ENCODE measurements around the gene COPRS. TPM values are rescaled to one million over a fixed set of nuclear protein-coding genes. Genes with fewer than 3 reads are reported as not detected.

COPRS gene
- total RNA-seq, 1 donor from 2014 or later: 42.1 TPM

GRCh38 chr17:31845291-31845690 lies 13.8 kb downstream of the COPRS start:
- no peaks in the 10 kb centered on the region for H3K9me3 Mint-ChIP-seq (ENCODE audit: low read depth)

GRCh38 chr17:31843070-31843745 lies 15.8 kb downstream of the COPRS start:
- Mint-ChIP-seq H3K4me1 (ENCODE audit: low read depth) (no peaks in the 10 kb centered on the region), H3K4me3 (ENCODE audit: unreplicated experiment) (no peak overlapping the region), H3K36me3 (ENCODE audit: low read depth) (no peaks in the 10 kb centered on the region), H3K27me3 (ENCODE audit: low read depth) (no peaks in the 10 kb centered on the region), H3K27ac (ENCODE audit: unreplicated experiment) (no peak overlapping the region), H3K9me3 (ENCODE audit: low read depth) (no peaks in the 10 kb centered on the region)
- no peak for TF ChIP-seq CTCF (IDR thresholded peaks at IDR 0.05)
- no peak for DNase-seq (ENCODE audit: low spot score)

More at GRCh38 chr17:31845291-31845690, 13.8 kb downstream of the COPRS start:
- H3K4me1 Mint-ChIP-seq (ENCODE audit: low read depth): no peaks in the 10 kb centered on the region
- no peak for DNase-seq (ENCODE audit: low spot score)
- H3K36me3 Mint-ChIP-seq (ENCODE audit: low read depth): no peaks in the 10 kb centered on the region
- no peaks in the 10 kb centered on the region for H3K27me3 Mint-ChIP-seq (ENCODE audit: low read depth)
- peak overlapping the region; percentile 32 for H3K27ac Mint-ChIP-seq (ENCODE audit: unreplicated experiment)
- TF ChIP-seq CTCF (IDR thresholded peaks at IDR 0.05): no peak
- no peak overlapping the region for H3K4me3 Mint-ChIP-seq (ENCODE audit: unreplicated experiment)

- peak; percentile 99 for TF ChIP-seq CTCF (IDR thresholded peaks at IDR 0.05)
- no peak for DNase-seq (ENCODE audit: low spot score)
- Mint-ChIP-seq H3K9me3 (ENCODE audit: low read depth) (no peaks in the 10 kb centered on the region), H3K27me3 (ENCODE audit: low read depth) (no peaks in the 10 kb centered on the region), H3K4me1 (ENCODE audit: low read depth) (no peaks in the 10 kb centered on the region), H3K4me3 (ENCODE audit: unreplicated experiment) (no peak overlapping the region), H3K27ac (ENCODE audit: unreplicated experiment) (no peak overlapping the region), H3K36me3 (ENCODE audit: low read depth) (no peaks in the 10 kb centered on the region)
These were observed 16.6 kb downstream of the COPRS start for GRCh38 chr17:31842195-31843069.

GRCh38 chr17:31841850-31842194 lies 17.2 kb downstream of the COPRS start:
- Mint-ChIP-seq H3K27ac (ENCODE audit: unreplicated experiment) (no peak overlapping the region), H3K4me1 (ENCODE audit: low read depth) (no peaks in the 10 kb centered on the region), H3K36me3 (ENCODE audit: low read depth) (no peaks in the 10 kb centered on the region), H3K27me3 (ENCODE audit: low read depth) (no peaks in the 10 kb centered on the region), H3K9me3 (ENCODE audit: low read depth) (no peaks in the 10 kb centered on the region), H3K4me3 (ENCODE audit: unreplicated experiment) (no peak overlapping the region)
- DNase-seq (ENCODE audit: low spot score): no peak
- TF ChIP-seq CTCF (IDR thresholded peaks at IDR 0.05): no peak

- TF ChIP-seq CTCF (IDR thresholded peaks at IDR 0.05): no peak
- Mint-ChIP-seq H3K4me1 (ENCODE audit: low read depth) (peaks cover 3% of the 10 kb centered on the region), H3K4me3 (ENCODE audit: unreplicated experiment) (no peak overlapping the region), H3K9me3 (ENCODE audit: low read depth) (no peaks in the 10 kb centered on the region), H3K27me3 (ENCODE audit: low read depth) (no peaks in the 10 kb centered on the region), H3K36me3 (ENCODE audit: low read depth) (no peaks in the 10 kb centered on the region), H3K27ac (ENCODE audit: unreplicated experiment) (no peak overlapping the region)
- DNase-seq (ENCODE audit: low spot score): no peak
These were observed 20.3 kb downstream of the COPRS start for GRCh38 chr17:31838636-31839225.

Measured in chondrocyte (in vitro differentiated cells).